DOHH2 (cell line): ENCODE results near the gene NFATC2IP.
A peak's percentile ranks its signal among the peaks of the same experiment; 100 is the strongest.

ENCODE experiments used
- H3F3A ChIP-seq: fragments of 200-600 bp; sonication (generic), shearing (Covaris generic); 2 replicates; pipeline ENCODE4 v1.6.0; 2016; ENCODE audit warnings: antibody characterized with exemption, mild to moderate bottlenecking; ENCODE audit not compliant: control insufficient read depth, insufficient read depth
- H3K27ac ChIP-seq: fragments of 200-600 bp; sonication (generic); 2 replicates; pipeline ENCODE4 v1.5.1; 2014; ENCODE audit warnings: low read depth, mild to moderate bottlenecking, low read length, moderate library complexity
- H3K27me3 ChIP-seq: fragments of 200-600 bp; sonication (generic); 2 replicates; pipeline ENCODE4 v1.6.1; 2014; ENCODE audit warnings: mild to moderate bottlenecking, low read length, mixed read lengths; ENCODE audit not compliant: control insufficient read depth
- H3K36me3 ChIP-seq: fragments of 200-600 bp; sonication (generic); 2 replicates; pipeline ENCODE4 v1.6.1; 2014; ENCODE audit warnings: mild to moderate bottlenecking, low read length, moderate library complexity, mixed read lengths; ENCODE audit not compliant: control insufficient read depth
- H3K4me1 ChIP-seq: fragments of 200-600 bp; sonication (generic); 2 replicates; pipeline ENCODE4 v1.6.1; 2014; ENCODE audit warnings: mild to moderate bottlenecking, low read length, mixed read lengths; ENCODE audit not compliant: control insufficient read depth
- H3K4me2 ChIP-seq: fragments of 200-600 bp; sonication (generic); 2 replicates; pipeline ENCODE4 v1.6.0; 2014; ENCODE audit warnings: mild to moderate bottlenecking, low read length, moderate library complexity
- H3K4me3 ChIP-seq: fragments of 200-600 bp; sonication (generic); 2 replicates; pipeline ENCODE4 v1.5.1; 2014; ENCODE audit warnings: mild to moderate bottlenecking, low read length, mixed read lengths
- H3K79me2 ChIP-seq: fragments of 200-600 bp; sonication (generic); 2 replicates; pipeline ENCODE4 v1.6.1; 2014; ENCODE audit warnings: mild to moderate bottlenecking, low read length, mixed read lengths; ENCODE audit not compliant: control insufficient read depth
- H3K9me2 ChIP-seq: fragments of 200-600 bp; sonication (generic); replicated peaks from 2 replicates; pipeline ENCODE4 v1.6.1; 2014; ENCODE audit warnings: mild to moderate bottlenecking, low read length, mixed read lengths; ENCODE audit not compliant: control insufficient read depth
- H3K9me3 ChIP-seq: fragments of 200-600 bp; sonication (generic); 2 replicates; pipeline ENCODE4 v1.6.1; 2014; ENCODE audit warnings: antibody characterized with exemption, low read length, mixed read lengths; ENCODE audit not compliant: control insufficient read depth, insufficient read depth
- H4K20me1 ChIP-seq: fragments of 200-600 bp; sonication (generic); 2 replicates; pipeline ENCODE4 v1.6.0; 2014; ENCODE audit warnings: low read depth, mild to moderate bottlenecking, antibody characterized with exemption, low read length, moderate library complexity; ENCODE audit not compliant: control insufficient read depth, insufficient read depth
- EZH2phosphoT487 ChIP-seq: fragments of 200-600 bp; sonication (generic); IDR thresholded peaks from 2 replicates; pipeline ENCODE4 v1.6.1; 2017; ENCODE audit warnings: borderline replicate concordance, mild to moderate bottlenecking, antibody characterized with exemption, low read length, moderate library complexity, mixed read lengths
- TF ChIP-seq, protein P1 (sequence below): fragments of 200-600 bp; sonication (generic); IDR thresholded peaks from one replicate; pipeline ENCODE4 v1.5.1; 2014; ENCODE audit warnings: antibody characterized with exemption, mild to moderate bottlenecking, low read depth, low read length; ENCODE audit not compliant: poor library complexity, severe bottlenecking

NFATC2IP gene

DNA sequence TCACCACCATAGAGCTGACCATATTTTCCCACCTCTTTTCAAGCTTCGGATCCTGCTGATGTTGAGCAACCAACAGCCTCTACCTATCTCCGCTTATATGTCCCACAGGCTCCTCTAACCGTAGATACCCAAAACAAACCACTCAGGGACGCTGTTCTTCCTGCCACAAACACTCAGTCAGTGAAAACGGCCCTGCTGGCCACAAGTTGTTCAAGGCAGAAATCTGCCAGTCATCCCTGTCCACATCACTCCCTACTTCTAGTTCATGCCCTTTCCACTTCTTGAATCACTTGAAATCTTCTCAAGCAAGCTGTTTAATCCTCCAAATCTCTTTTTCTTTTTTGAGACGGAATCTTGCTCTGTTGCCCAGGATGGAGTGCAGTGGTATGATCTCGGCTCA is 33.6 kb upstream of the NFATC2IP start:
- Histone ChIP-seq H3K4me3 (no peak overlapping the region), H3K4me2 (no peak overlapping the region), H4K20me1 (no peaks in the 10 kb centered on the region), H3K9me2 (no peaks in the 10 kb centered on the region), H3K36me3 (peaks cover 81% of the 10 kb centered on the region), H3K27me3 (no peaks in the 10 kb centered on the region), H3F3A (no peaks in the 10 kb centered on the region), H3K4me1 (peaks cover 14% of the 10 kb centered on the region), H3K27ac (no peak overlapping the region), H3K79me2 (peaks cover 23% of the 10 kb centered on the region), H3K9me3 (no peaks in the 10 kb centered on the region)
- TF ChIP-seq, protein P1, sequence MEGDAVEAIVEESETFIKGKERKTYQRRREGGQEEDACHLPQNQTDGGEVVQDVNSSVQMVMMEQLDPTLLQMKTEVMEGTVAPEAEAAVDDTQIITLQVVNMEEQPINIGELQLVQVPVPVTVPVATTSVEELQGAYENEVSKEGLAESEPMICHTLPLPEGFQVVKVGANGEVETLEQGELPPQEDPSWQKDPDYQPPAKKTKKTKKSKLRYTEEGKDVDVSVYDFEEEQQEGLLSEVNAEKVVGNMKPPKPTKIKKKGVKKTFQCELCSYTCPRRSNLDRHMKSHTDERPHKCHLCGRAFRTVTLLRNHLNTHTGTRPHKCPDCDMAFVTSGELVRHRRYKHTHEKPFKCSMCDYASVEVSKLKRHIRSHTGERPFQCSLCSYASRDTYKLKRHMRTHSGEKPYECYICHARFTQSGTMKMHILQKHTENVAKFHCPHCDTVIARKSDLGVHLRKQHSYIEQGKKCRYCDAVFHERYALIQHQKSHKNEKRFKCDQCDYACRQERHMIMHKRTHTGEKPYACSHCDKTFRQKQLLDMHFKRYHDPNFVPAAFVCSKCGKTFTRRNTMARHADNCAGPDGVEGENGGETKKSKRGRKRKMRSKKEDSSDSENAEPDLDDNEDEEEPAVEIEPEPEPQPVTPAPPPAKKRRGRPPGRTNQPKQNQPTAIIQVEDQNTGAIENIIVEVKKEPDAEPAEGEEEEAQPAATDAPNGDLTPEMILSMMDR, result no peak
- no peak for TF ChIP-seq EZH2phosphoT487

GRCh38 chr16:28918698-28919097 is 32.0 kb upstream of the NFATC2IP start:
- Histone ChIP-seq H3K27ac (no peak overlapping the region), H3K4me1 (peaks cover 20% of the 10 kb centered on the region), H3K36me3 (peaks cover 83% of the 10 kb centered on the region), H3K9me2 (no peaks in the 10 kb centered on the region), H3K27me3 (no peaks in the 10 kb centered on the region), H3F3A (peaks cover 12% of the 10 kb centered on the region), H3K4me2 (no peak overlapping the region), H4K20me1 (no peaks in the 10 kb centered on the region), H3K79me2 (peaks cover 34% of the 10 kb centered on the region), H3K4me3 (no peak overlapping the region), H3K9me3 (no peaks in the 10 kb centered on the region)
- TF ChIP-seq, protein P1, result no peak

GRCh38 chr16:28923231-28923587 is 27.5 kb upstream of the NFATC2IP start:
- H3K9me2 ChIP-seq, result no peaks in the 10 kb centered on the region
- H3F3A ChIP-seq, result peaks cover 30% of the 10 kb centered on the region
- peak overlapping the region; percentile 99 for H3K27ac ChIP-seq
- peak overlapping the region; percentile 94 for H3K4me3 ChIP-seq
- no peaks in the 10 kb centered on the region for H3K9me3 ChIP-seq
- H3K4me1 ChIP-seq, result peaks cover 46% of the 10 kb centered on the region
- H3K36me3 ChIP-seq, result peaks cover 59% of the 10 kb centered on the region
- peaks cover 33% of the 10 kb centered on the region for H3K79me2 ChIP-seq
- no peak for TF ChIP-seq EZH2phosphoT487
- TF ChIP-seq, protein P1, result no peak
- H4K20me1 ChIP-seq, result no peaks in the 10 kb centered on the region
- no peaks in the 10 kb centered on the region for H3K27me3 ChIP-seq
- H3K4me2 ChIP-seq, result peak overlapping the region; percentile 98
